T-helper 17 cell (primary cell): ENCODE data around the gene SYNJ2. TPM values are rescaled to one million over a fixed set of nuclear protein-coding genes. Genes with fewer than 3 reads are reported as not detected.
A peak's percentile ranks its signal among the peaks of the same experiment; 100 is the strongest.

Source experiments
- ATAC-seq: fragments of 150-1000 bp; cut with Tn5 transposase; 2 replicates; pipeline ENCODE4 v1.10.0; 2021; ENCODE audit warnings: mild to moderate bottlenecking, moderate library complexity
- DNase-seq, 3 donors: peaks; one replicate each; pipeline versions ENCODE4 v3.0.0 to v3.0.0-alpha.2; 2020 to 2021
- H3K9me3 ChIP-seq: one replicate; pipeline ENCODE4 v1.7.0; 2013; ENCODE audit warnings: low read length, mild to moderate bottlenecking; ENCODE audit not compliant: control insufficient read depth, poor library complexity, severe bottlenecking
- H3K27ac Mint-ChIP-seq: one replicate; pipeline ENCODE4 v1.8.0; 2022; ENCODE audit warnings: mild to moderate bottlenecking, moderate library complexity, mixed read lengths
- H3K27me3 Mint-ChIP-seq: one replicate; pipeline ENCODE4 v1.8.0; 2022; ENCODE audit warnings: mixed read lengths
- H3K36me3 Mint-ChIP-seq: one replicate; pipeline ENCODE4 v1.8.0; 2022; ENCODE audit warnings: low read depth, mixed read lengths
- H3K4me1 Mint-ChIP-seq: one replicate; pipeline ENCODE4 v1.8.0; 2022; ENCODE audit warnings: mild to moderate bottlenecking, mixed read lengths
- H3K4me3 Mint-ChIP-seq: one replicate; pipeline ENCODE4 v1.8.0; 2022; ENCODE audit warnings: mild to moderate bottlenecking, moderate library complexity, mixed read lengths
- total RNA-seq, 4 donors: library from RNA in 2 of 4; stranded (reverse) in 2 of 4; gene quantifications; one replicate each; pipeline ENCODE4 v1.2.3 and lab custom pipeline; 2022 to 2026

SYNJ2 gene
- total RNA-seq, 2 donors from 2014 or later, result 43.6 to 45.0 TPM

GRCh38 chr6:157978021-157978783, 3.5 kb upstream of the SYNJ2 start:
- ATAC-seq (no peak), DNase-seq (no peak)
- Mint-ChIP-seq H3K4me3 (no peak overlapping the region), H3K27me3 (no peaks in the 10 kb centered on the region), H3K27ac (no peak overlapping the region), H3K4me1 (peaks cover 32% of the 10 kb centered on the region), H3K36me3 (no peaks in the 10 kb centered on the region)
- H3K9me3 ChIP-seq, result no peaks in the 10 kb centered on the region

- peak overlapping the region; percentile 88 for H3K4me3 Mint-ChIP-seq
- H3K27ac Mint-ChIP-seq, result peak overlapping the region; percentile 47
- no peaks in the 10 kb centered on the region for H3K9me3 ChIP-seq
- no peaks in the 10 kb centered on the region for H3K36me3 Mint-ChIP-seq
- ATAC-seq, result no peak
- no peak for DNase-seq
- H3K27me3 Mint-ChIP-seq, result no peaks in the 10 kb centered on the region
- peaks cover 37% of the 10 kb centered on the region for H3K4me1 Mint-ChIP-seq
Measured at GRCh38 chr6:157980288-157981131, 1.2 kb upstream of the SYNJ2 start.

DNA sequence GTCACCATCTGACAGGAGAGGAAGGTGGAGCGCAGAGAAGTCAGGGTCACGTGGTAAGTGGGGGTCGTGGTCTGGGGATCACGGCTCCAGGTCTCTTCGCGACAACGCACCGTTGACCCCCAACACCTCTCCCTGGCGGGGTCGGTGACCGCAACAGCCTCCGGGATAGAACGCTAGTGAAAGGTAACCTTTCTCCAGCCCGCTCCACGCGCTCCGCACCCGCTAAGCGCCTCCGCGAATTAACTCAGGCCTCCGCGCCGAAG, 600 bp upstream of the SYNJ2 start:
- no peak for DNase-seq
- Mint-ChIP-seq H3K27me3 (no peaks in the 10 kb centered on the region), H3K4me3 (peak overlapping the region; percentile 88), H3K27ac (peak overlapping the region; percentile 47), H3K36me3 (no peaks in the 10 kb centered on the region), H3K4me1 (peaks cover 37% of the 10 kb centered on the region)
- no peak for ATAC-seq
- H3K9me3 ChIP-seq, result no peaks in the 10 kb centered on the region

DNA sequence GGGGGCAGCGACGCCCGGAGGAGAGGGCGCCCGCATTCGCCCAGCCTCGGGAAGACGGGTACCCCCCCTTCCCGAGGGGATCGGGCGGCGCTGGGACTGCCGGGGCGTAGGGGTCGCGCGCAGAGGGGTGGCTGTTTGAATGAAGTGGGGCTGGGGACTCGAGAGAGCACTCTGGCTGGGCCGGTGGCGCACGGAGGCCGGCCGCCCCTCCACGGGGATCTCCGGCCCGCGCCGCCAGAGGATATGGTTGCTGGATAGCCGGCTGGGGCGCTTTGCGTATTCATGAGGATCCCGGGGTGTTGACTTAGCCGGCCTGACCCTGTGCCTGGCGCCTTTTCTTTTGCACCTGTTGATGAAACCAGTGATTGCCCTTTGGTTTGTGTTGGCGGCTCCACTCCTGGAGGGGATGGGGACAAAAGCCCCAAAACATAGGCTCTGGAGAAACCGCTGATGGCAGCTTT, 469 bp downstream of the SYNJ2 start:
- no peaks in the 10 kb centered on the region for H3K9me3 ChIP-seq
- DNase-seq, result peak in 2 of 3 donors; percentile 22 to 33
- no peaks in the 10 kb centered on the region for H3K27me3 Mint-ChIP-seq
- H3K27ac Mint-ChIP-seq, result peak overlapping the region; percentile 92
- H3K4me1 Mint-ChIP-seq, result peaks cover 37% of the 10 kb centered on the region
- no peaks in the 10 kb centered on the region for H3K36me3 Mint-ChIP-seq
- peak; percentile 25 for ATAC-seq
- H3K4me3 Mint-ChIP-seq, result peak overlapping the region; percentile 88

DNA sequence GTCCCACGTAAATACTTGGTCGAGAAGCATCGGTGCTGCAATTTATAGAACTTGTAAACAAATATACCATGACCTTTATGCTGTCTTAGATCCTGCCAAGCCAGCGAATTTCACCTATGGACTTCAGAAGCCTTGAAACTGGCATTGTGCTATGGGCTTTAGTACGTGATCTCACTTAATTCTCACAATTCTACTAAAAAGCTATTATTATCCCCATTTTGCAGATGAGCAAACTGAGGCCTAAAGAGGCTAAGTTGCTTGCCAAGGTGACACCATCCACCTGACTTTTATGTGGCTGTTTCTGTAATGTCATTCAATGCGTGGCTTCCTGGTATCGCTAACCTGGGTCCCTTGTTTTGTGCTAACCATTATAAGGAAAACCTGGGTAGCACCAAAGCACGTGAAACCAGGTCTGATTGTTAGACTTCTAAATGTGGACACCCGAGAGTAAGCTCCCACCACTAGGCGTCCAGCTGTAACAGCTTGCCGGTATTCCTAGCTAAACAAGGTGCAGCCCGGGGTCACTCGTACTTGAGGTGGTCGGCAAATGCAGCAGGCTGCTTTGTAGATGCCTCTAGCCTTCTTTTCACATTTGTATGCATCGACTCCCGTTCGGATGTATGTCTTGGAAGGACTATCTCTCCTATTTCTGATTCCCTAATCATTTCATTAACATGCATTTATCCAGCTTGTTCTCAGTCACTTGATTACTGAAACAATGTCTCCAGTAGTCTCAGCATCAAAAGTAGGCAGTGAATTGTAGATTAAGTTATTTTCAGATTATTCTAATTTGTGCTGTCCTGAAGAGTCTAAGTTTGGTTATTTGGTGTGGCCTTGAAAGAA, 1.1 kb downstream of the SYNJ2 start:
- H3K9me3 ChIP-seq, result no peaks in the 10 kb centered on the region
- DNase-seq, result no peak
- ATAC-seq, result no peak
- peak overlapping the region; percentile 88 for H3K4me3 Mint-ChIP-seq
- peaks cover 35% of the 10 kb centered on the region for H3K4me1 Mint-ChIP-seq
- peak overlapping the region; percentile 92 for H3K27ac Mint-ChIP-seq
- no peaks in the 10 kb centered on the region for H3K36me3 Mint-ChIP-seq
- no peaks in the 10 kb centered on the region for H3K27me3 Mint-ChIP-seq

DNA sequence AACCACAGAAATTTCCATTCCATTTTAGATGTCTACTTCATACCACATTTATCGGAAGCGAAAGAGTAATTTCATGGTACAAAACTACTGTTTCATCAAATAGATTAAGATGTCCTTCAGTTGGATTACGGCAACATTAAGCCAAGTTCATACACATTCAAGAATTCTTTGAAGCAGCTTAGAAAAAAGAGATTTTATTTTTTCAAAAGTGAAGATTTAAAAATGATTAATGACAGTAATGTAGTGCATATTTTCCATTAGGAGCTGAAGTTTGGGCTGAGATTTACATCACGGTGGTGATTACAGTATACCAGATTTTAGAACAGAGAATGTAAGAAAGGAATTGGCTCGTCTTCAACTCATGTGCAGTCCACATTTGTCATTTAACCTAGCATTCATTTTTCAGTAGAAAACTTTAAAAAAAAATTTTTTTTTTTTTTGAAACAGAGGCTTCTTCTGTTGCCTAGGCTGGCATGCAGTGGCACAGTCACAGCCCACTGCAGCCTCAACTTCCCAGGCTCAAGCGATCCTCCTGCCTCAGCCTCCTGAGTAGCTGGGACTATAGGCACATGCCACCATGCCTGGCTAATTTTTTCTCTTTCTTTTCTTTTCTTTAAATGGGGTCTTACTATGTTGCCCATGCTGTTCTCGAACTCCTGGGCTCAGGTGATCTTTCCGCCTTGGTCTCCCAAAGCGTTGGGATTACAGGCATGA, 1.9 kb downstream of the SYNJ2 start:
- DNase-seq (no peak), ATAC-seq (no peak)
- Mint-ChIP-seq H3K4me1 (peaks cover 35% of the 10 kb centered on the region), H3K27ac (peak overlapping the region; percentile 92), H3K4me3 (peak overlapping the region; percentile 88), H3K27me3 (no peaks in the 10 kb centered on the region), H3K36me3 (no peaks in the 10 kb centered on the region)
- no peaks in the 10 kb centered on the region for H3K9me3 ChIP-seq

- H3K36me3 Mint-ChIP-seq, result no peaks in the 10 kb centered on the region
- H3K4me3 Mint-ChIP-seq, result peak overlapping the region; percentile 61
- peak overlapping the region; percentile 92 for H3K27ac Mint-ChIP-seq
- no peaks in the 10 kb centered on the region for H3K9me3 ChIP-seq
- no peaks in the 10 kb centered on the region for H3K27me3 Mint-ChIP-seq
- DNase-seq, result no peak
- ATAC-seq, result no peak
- peaks cover 35% of the 10 kb centered on the region for H3K4me1 Mint-ChIP-seq
Measured at GRCh38 chr6:157984128-157984527, 2.5 kb downstream of the SYNJ2 start.

GRCh38 chr6:157984686-157985225, 3.1 kb downstream of the SYNJ2 start:
- ATAC-seq, result no peak
- Mint-ChIP-seq H3K27me3 (no peaks in the 10 kb centered on the region), H3K4me1 (peaks cover 32% of the 10 kb centered on the region), H3K4me3 (peak overlapping the region; percentile 59), H3K36me3 (no peaks in the 10 kb centered on the region), H3K27ac (peak overlapping the region; percentile 92)
- DNase-seq, result no peak
- no peaks in the 10 kb centered on the region for H3K9me3 ChIP-seq

GRCh38 chr6:157985378-157986155, 3.9 kb downstream of the SYNJ2 start:
- ATAC-seq (no peak), DNase-seq (no peak)
- H3K4me3 Mint-ChIP-seq, result no peak overlapping the region
- no peaks in the 10 kb centered on the region for H3K9me3 ChIP-seq
- H3K4me1 Mint-ChIP-seq, result peaks cover 29% of the 10 kb centered on the region
- H3K36me3 Mint-ChIP-seq, result no peaks in the 10 kb centered on the region
- peak overlapping the region; percentile 63 for H3K27ac Mint-ChIP-seq
- no peaks in the 10 kb centered on the region for H3K27me3 Mint-ChIP-seq

- H3K4me1 Mint-ChIP-seq, result peaks cover 37% of the 10 kb centered on the region
- no peaks in the 10 kb centered on the region for H3K27me3 Mint-ChIP-seq
- no peaks in the 10 kb centered on the region for H3K36me3 Mint-ChIP-seq
- no peak overlapping the region for H3K4me3 Mint-ChIP-seq
- H3K9me3 ChIP-seq, result no peaks in the 10 kb centered on the region
- DNase-seq (no peak), ATAC-seq (no peak)
- H3K27ac Mint-ChIP-seq, result no peak overlapping the region
Measured at GRCh38 chr6:157987788-157988699, 6.4 kb downstream of the SYNJ2 start.

DNA sequence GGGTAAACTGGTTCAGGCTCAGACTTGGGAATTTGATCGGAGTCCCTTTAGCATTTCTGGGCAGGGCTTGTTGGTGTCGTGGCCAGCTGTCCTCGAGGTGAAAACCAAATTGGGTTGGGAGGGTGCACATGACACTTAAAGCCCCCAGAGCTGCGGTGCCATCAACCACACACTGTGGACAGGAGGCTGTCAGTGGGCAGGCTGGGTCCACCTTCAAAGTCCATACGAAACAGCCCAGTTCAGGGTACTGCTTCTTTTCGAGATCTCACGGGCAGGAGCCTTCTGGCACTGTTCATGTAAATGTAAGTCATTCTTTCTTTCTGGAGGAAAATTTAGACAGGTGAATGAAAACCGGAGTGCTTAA, 7.0 kb downstream of the SYNJ2 start:
- Mint-ChIP-seq H3K4me1 (peaks cover 37% of the 10 kb centered on the region), H3K27ac (no peak overlapping the region), H3K4me3 (no peak overlapping the region)

More for the DNA sequence above, 7.0 kb downstream of the SYNJ2 start:
- no peak for ATAC-seq
- no peaks in the 10 kb centered on the region for H3K9me3 ChIP-seq
- no peak for DNase-seq
- no peaks in the 10 kb centered on the region for H3K36me3 Mint-ChIP-seq
- no peaks in the 10 kb centered on the region for H3K27me3 Mint-ChIP-seq
